ENCODE measurements around the gene NDRG2. TPM values are rescaled to one million over a fixed set of nuclear protein-coding genes. Genes with fewer than 3 reads are reported as not detected.

Gene NDRG2
- 0.08 TPM in 1 of 2 replicates, not detected in the other for total RNA-seq (2014; rRNA removed; shearing (Covaris generic))

GRCh38 chr14:21024585-21025370 is at the start of gene NDRG2:
TSS of gene NDRG2 (minus strand) at chr14:21025061. CDS start at chr14:21023315, 1,746 bp downstream.
- no peak for DNase-seq (ENCODE audit: low read depth in 1 of 2, low spot score in 2 of 2)
- Histone ChIP-seq H3K27ac (no peak within 1 kb of the TSS), H3K36me3 (no peaks in the 10 kb centered on the region), H3K27me3 (replicated peaks) (peaks cover 23% of the 10 kb centered on the region), H3K4me3 (peak within 1 kb of the TSS; percentile 16; the same call in 1 of the 2 replicates), H3K9me3 (replicated peaks) (no peaks in the 10 kb centered on the region), H3K4me1 (replicated peaks) (peaks cover 4% of the 10 kb centered on the region)

DNA sequence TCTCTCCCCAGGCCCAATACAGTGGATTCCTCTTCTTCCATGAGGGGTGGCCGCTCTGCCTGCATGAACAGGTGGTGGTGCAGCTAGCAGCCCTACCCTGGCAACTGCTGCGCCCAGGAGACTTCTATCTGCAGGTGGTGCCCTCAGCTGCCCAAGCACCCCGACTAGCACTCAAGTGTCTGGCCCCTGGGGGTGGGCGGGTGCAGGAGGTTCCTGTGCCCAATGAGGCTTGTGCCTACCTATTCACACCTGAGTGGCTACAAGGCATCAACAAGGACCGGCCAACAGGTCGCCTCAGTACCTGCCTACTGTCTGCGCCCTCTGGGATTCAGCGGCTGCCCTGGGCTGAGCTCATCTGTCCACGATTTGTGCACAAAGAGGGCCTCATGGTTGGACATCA is 49.1 kb upstream of the NDRG2 start:
- no peaks in the 10 kb centered on the region for H3K27me3 ChIP-seq (replicated peaks)
- DNase-seq (ENCODE audit: low read depth in 1 of 2, low spot score in 2 of 2), result no peak
- H3K4me3 ChIP-seq, result no peak overlapping the region
- H3K4me1 ChIP-seq (replicated peaks), result peaks cover 24% of the 10 kb centered on the region
- no peak overlapping the region for H3K27ac ChIP-seq
- H3K9me3 ChIP-seq (replicated peaks), result no peaks in the 10 kb centered on the region
- peaks cover 68% of the 10 kb centered on the region for H3K36me3 ChIP-seq

DNA sequence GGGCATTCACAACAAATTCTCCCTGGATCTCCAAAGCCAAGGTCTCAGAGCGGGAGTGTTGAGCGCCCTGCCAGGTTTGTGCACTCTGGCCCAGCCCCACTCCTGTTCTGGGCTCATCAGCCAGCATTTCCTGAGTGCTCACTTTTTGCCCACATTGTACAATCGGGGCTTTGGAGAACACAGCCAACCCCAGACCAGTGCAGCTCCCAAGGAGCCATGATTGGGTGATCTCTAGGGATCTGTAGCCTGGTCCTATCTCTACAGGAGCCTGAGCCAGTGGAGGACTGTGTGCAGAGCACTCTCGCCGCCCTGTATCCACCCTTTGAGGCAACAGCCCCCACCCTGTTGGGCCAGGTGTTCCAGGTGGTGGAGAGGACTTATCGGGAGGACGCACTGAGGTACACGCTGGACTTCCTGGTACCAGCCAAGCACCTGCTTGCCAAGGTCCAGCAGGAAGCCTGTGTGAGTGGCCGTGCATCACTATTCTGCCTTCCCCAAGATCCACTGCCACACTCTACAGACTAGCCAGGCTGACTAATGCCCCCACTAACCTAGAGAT is 48.0 kb upstream of the NDRG2 start:
- peaks cover 29% of the 10 kb centered on the region for H3K4me1 ChIP-seq (replicated peaks)
- H3K27me3 ChIP-seq (replicated peaks), result no peaks in the 10 kb centered on the region
- peaks cover 58% of the 10 kb centered on the region for H3K36me3 ChIP-seq
- H3K9me3 ChIP-seq (replicated peaks), result no peaks in the 10 kb centered on the region
- no peak for DNase-seq (ENCODE audit: low read depth in 1 of 2, low spot score in 2 of 2)
- H3K4me3 ChIP-seq, result no peak overlapping the region
- no peak overlapping the region for H3K27ac ChIP-seq

- peak overlapping the region; percentile 78 for H3K27ac ChIP-seq
- peaks cover 52% of the 10 kb centered on the region for H3K36me3 ChIP-seq
- H3K4me3 ChIP-seq, result peak overlapping the region; percentile 81
- DNase-seq (ENCODE audit: low read depth in 1 of 2, low spot score in 2 of 2), result peak in 1 of 2 experiments; percentile 46
- H3K27me3 ChIP-seq (replicated peaks), result no peaks in the 10 kb centered on the region
- H3K4me1 ChIP-seq (replicated peaks), result peaks cover 29% of the 10 kb centered on the region
- no peaks in the 10 kb centered on the region for H3K9me3 ChIP-seq (replicated peaks)
These were observed 47.2 kb upstream of the NDRG2 start for GRCh38 chr14:21072031-21072473.

- no peaks in the 10 kb centered on the region for H3K27me3 ChIP-seq (replicated peaks)
- H3K27ac ChIP-seq, result peak overlapping the region; percentile 78
- H3K4me3 ChIP-seq, result peak overlapping the region; percentile 81
- H3K9me3 ChIP-seq (replicated peaks), result no peaks in the 10 kb centered on the region
- DNase-seq (ENCODE audit: low read depth in 1 of 2, low spot score in 2 of 2), result peak; percentile 83 to 95
- peaks cover 29% of the 10 kb centered on the region for H3K4me1 ChIP-seq (replicated peaks)
- H3K36me3 ChIP-seq, result peaks cover 46% of the 10 kb centered on the region
These were observed 46.6 kb upstream of the NDRG2 start for GRCh38 chr14:21071225-21072030.

DNA sequence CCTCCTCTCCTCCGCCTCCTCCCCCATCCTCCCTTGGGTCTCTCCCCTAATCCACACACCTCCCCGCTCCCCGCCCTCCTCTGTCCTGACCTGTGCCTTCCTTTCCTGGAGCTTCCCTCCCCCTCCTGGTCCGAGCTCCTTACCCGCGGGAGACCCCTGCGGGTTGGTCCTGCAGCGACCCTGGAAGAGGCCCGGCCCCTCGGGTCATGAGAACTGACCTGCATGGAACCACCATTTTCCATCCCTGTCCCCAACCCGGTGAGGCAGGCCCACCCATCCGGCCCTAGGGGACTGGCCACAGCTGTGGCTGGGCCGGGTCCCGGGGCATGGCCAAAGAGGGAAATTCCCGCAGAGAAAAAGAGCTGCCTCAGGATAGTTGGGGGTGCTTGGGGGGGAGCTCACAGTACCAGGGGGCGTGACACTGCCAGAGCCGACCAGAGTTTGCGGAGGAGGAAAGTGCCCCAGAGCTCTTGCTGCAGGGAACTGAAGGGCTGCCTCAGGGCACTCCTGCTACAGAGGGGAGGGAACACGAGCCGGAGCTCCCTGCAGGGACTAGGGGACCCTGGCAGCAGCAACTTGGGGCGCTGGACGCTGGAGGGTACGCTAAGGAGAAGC is 45.9 kb upstream of the NDRG2 start:
- Histone ChIP-seq H3K36me3 (peaks cover 39% of the 10 kb centered on the region), H3K27me3 (replicated peaks) (no peaks in the 10 kb centered on the region), H3K4me3 (peak overlapping the region; percentile 81), H3K9me3 (replicated peaks) (no peaks in the 10 kb centered on the region), H3K4me1 (replicated peaks) (peaks cover 29% of the 10 kb centered on the region), H3K27ac (peak overlapping the region; percentile 78)
- DNase-seq (ENCODE audit: low read depth in 1 of 2, low spot score in 2 of 2), result peak; percentile 60 to 69

- DNase-seq (ENCODE audit: low read depth in 1 of 2, low spot score in 2 of 2), result peak in 1 of 2 experiments; percentile 53
- no peaks in the 10 kb centered on the region for H3K27me3 ChIP-seq (replicated peaks)
- H3K9me3 ChIP-seq (replicated peaks), result no peaks in the 10 kb centered on the region
- H3K4me1 ChIP-seq (replicated peaks), result peaks cover 29% of the 10 kb centered on the region
- H3K36me3 ChIP-seq, result peaks cover 34% of the 10 kb centered on the region
- H3K27ac ChIP-seq, result peak within 1 kb of the TSS; percentile 78
- H3K4me3 ChIP-seq, result peak within 1 kb of the TSS; percentile 81
These were observed 45.3 kb upstream of the NDRG2 start, which contains the start of gene ARHGEF40 for GRCh38 chr14:21070083-21070609. TSS of gene ARHGEF40 (plus strand) at chr14:21070304. CDS start at chr14:21070397, 93 bp downstream.

- Histone ChIP-seq H3K9me3 (replicated peaks) (no peaks in the 10 kb centered on the region), H3K36me3 (peaks cover 28% of the 10 kb centered on the region), H3K4me1 (replicated peaks) (peaks cover 29% of the 10 kb centered on the region), H3K27ac (peak overlapping the region; percentile 78), H3K27me3 (replicated peaks) (no peaks in the 10 kb centered on the region), H3K4me3 (peak overlapping the region; percentile 81)
- DNase-seq (ENCODE audit: low read depth in 1 of 2, low spot score in 2 of 2), result peak; percentile 68 to 69
These were observed 44.7 kb upstream of the NDRG2 start for GRCh38 chr14:21069388-21070082.

GRCh38 chr14:21068521-21069387 is 43.9 kb upstream of the NDRG2 start:
- no peaks in the 10 kb centered on the region for H3K27me3 ChIP-seq (replicated peaks)
- H3K9me3 ChIP-seq (replicated peaks), result no peaks in the 10 kb centered on the region
- peaks cover 20% of the 10 kb centered on the region for H3K36me3 ChIP-seq
- peak overlapping the region; percentile 78; the same call in 1 of the 2 replicates for H3K27ac ChIP-seq
- peak overlapping the region; percentile 81 for H3K4me3 ChIP-seq
- peaks cover 32% of the 10 kb centered on the region for H3K4me1 ChIP-seq (replicated peaks)
- DNase-seq (ENCODE audit: low read depth in 1 of 2, low spot score in 2 of 2), result peak in 1 of 2 experiments; percentile 30

DNA sequence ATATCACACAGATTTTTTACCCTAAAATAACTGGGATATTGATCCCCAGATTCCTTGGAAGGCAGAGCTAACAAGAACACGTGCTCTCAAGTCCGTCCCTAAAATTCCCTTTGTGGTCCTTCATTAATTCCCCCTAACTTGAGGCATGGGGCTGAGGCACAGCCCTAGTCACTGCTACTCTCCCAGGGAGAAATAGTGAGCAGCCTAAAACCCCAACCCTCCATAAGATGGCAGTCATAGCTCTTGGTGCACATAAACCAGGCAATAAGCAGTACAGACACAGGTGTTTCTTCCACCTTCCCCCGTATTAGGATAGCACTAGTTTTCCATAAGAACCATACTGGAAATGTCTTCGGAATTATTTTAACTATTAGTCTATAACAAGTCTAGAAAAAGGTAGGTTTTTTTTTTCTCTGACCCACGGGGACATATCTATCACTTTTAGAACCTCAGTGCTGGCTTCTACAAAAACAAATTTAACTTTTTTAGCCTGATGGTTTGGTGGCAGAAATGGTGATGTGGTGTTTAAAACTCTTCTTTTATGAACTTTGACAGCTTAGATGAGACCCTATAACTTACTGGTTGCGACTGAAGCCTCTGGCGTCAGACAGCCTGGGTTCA is 42.1 kb upstream of the NDRG2 start:
- Histone ChIP-seq H3K27ac (no peak overlapping the region), H3K27me3 (replicated peaks) (no peaks in the 10 kb centered on the region), H3K4me1 (replicated peaks) (peaks cover 35% of the 10 kb centered on the region), H3K4me3 (no peak overlapping the region), H3K9me3 (replicated peaks) (no peaks in the 10 kb centered on the region), H3K36me3 (0 out of 2 replicates have a peak, but pooled peaks cover 4% of the 10 kb centered on the region)
- DNase-seq (ENCODE audit: low read depth in 1 of 2, low spot score in 2 of 2), result no peak

DNA sequence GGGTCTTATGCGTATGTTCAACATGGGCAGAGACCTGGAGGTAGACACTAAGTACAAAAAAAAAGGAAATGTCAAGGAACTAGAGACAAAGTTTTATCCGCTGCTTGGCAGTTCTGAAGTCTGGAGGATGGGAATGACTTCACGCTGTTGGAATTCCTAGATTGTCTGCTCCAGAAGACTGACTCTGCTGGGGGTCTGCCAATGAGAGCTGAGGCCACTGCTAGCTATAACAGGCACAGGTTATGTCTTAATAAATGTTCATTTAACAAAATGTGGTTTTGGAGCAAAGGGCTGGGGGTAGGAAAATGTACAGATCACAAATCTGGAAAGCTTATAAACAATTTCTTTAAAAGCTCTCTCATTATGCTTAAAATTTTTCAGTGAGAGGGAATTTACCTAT is 38.6 kb upstream of the NDRG2 start:
- Histone ChIP-seq H3K4me3 (no peak overlapping the region), H3K27ac (peak overlapping the region; percentile 11; the same call in 1 of the 2 replicates), H3K4me1 (replicated peaks) (peaks cover 13% of the 10 kb centered on the region), H3K27me3 (replicated peaks) (no peaks in the 10 kb centered on the region), H3K9me3 (replicated peaks) (no peaks in the 10 kb centered on the region), H3K36me3 (no peaks in the 10 kb centered on the region)
- peak; percentile 53 to 68 for DNase-seq (ENCODE audit: low read depth in 1 of 2, low spot score in 2 of 2)

GRCh38 chr14:21061347-21061668 is 36.4 kb upstream of the NDRG2 start:
- Histone ChIP-seq H3K9me3 (replicated peaks) (no peaks in the 10 kb centered on the region), H3K4me3 (no peak overlapping the region), H3K27ac (no peak overlapping the region), H3K36me3 (no peaks in the 10 kb centered on the region), H3K27me3 (replicated peaks) (no peaks in the 10 kb centered on the region), H3K4me1 (replicated peaks) (peaks cover 12% of the 10 kb centered on the region)
- no peak for DNase-seq (ENCODE audit: low read depth in 1 of 2, low spot score in 2 of 2)
